HG02623 (cell line): ENCODE results near the gene QKI.
"Not testable (repeated sequence)": the region's sequence is repeated elsewhere in the genome, so short reads cannot be mapped to it uniquely, and the experiment has no call there.

Experiments used
- ATAC-seq: cut with Tn5 transposase; IDR thresholded peaks from one replicate; pipeline ENCODE4 v1.9.1; 2021; ENCODE audit warnings: moderate library complexity; ENCODE audit not compliant: unreplicated experiment

The QKI gene

DNA sequence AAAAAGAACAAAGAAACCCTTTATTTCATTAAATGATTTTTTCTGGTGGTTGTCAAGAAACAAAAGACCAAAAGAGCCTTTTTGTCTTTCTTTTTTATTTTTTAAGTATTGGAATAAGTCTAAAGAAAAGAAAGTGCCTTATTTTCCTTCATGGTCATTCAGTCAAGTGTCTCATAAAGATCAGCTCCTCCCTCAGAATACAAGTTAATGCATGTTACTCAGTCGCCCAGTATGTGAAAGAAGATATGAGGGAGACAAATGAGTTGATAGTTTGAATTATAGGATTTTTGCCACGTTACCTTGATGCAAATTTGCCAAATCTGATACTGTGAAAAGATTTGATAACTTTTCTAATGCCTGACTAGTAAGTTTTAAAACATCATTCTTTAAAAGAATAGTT lies 157.2 kb downstream of the QKI start:
- ATAC-seq, result no peak

DNA sequence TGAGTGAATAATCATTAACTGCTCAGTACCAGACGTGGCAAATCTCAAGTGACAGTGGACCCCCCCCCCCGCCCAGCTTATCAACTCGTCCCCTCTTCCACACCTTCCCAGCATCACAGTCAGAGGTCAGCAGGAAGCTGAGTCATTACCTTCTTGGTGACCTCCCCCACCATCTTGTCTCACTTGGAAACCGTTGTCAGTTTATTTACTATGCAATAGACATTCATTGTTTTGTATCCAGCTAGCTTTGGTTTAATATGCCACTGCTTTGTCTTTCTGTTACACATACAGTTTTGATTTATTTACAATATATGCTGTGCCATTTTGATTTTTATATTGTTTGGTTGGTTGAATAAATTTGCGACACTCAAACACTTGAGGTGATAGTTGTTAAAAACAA lies 158.1 kb downstream of the QKI start:
- no peak for ATAC-seq

DNA sequence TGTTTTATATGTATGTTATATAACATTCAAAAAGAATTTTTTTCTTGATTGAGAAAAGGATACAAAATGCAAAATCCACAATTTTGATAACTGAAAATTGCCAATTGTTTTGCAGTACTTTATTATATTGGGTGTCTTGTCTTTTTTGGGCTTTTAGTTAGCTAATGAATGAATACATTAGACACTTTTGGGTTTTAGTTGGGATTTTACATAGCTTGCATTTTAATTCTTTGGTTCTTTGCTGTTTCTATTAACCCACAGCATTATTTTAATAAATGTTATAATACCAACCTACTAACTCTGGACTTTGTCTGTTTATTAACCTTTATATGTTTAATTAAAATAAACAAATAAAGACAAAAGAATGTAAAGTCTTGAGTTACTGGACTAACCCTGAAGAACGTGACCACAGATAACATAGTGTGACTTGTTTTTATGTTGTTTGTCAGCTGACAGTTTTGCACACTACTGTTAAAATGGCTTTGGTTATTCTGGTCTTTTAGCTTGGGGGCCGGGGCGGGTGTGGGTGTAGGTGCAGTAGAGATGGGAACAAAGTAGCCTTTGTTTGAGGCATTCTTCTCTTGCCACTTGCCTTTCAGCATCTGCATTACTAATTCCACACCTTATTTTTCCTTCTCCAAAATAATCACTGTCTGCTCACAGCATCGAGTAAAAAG lies 159.1 kb downstream of the QKI start:
- ATAC-seq, result no peak

DNA sequence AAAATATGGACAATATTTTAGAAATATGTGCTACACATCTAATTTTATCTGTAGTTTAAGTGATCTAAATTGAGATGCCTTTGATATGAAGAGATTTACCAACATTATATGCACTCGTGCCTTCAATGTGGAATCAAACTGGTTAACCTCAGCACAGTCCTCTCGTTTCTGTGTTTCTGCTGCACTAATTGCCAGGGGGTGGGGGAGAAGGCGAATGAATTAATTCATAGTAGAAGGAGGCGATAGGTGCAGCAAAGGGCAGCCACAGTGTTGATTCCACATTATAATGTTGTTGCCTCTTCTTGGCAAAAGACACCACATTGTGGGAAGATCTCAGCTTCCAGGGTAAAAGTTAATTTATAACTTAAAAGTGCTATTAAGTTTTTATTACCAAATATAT lies 161.6 kb downstream of the QKI start:
- no peak for ATAC-seq

DNA sequence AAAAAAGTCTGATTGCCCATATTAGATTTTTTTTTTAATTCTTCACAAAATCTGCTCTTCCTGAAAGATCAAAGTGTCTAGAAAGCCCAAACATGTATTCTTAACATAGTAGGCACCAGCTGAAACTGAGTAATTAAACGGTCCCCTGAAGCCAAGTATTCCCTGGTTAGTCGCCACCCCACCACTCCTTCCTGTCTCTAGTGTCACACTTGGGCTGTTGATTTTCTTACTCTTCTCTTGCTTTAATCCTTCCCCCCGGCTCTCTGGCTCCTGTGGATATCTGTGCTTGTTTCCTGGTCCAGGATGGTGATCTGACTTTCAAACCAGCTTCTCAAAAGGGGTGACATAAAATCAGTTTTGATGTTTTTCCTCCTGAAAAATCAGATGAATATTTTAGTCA lies 162.9 kb downstream of the QKI start:
- ATAC-seq, result no peak

DNA sequence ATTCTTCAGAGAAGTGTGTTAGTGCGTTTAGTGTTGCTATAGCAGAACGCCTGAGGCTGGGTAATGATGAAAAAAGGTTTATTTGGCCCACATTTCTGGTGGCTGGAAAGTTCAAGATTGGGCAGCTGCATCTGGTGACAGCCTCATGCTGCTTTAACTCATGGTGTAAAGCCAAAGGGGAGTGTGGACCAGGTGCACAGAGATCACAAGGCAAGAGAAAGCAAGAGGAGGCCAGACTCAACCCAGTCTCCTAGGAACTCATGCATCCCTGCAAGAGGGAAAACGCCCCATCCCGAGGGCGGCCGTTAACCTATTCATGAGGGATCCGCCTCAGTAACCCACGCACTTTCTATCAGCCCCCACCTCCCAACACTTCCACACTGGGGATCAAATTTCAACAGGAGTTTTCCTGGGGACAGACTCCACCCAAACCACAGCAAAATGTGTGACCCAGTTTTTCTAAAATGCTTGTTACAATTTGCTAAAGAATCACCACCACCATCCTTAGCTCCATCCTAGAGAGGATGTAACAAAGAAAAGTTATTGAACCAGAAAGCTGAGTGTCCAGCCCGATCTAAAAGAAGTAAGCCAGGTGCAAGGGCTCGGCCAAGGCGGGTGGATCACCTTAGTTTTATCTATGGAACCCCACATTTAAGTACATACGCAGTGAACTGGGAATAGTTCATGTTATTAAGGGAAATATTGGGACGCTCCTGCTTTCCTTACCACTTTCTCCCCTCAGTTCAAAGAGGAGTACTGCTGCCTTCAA lies 164.8 kb downstream of the QKI start:
- no peak for ATAC-seq

DNA sequence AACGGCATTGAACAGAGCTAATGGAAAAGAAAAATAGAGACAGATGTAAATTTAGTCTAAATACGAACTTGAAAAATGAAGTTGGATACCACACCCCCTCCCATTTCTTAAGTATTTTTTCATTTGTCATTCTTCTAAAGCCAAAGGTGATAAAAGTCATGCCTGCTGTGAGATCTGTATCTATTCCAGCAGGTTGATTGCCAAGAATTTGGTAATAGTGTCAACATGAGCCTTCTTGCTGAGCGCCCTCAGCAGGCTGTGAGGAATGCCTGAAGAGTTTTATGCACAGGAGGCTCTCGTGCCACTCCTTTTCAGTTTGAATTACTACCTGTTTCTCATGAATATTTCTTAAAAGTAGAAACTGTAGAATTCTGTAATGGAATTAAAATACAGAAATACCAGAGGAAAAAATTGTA lies 165.4 kb downstream of the QKI start:
- no peak for ATAC-seq

DNA sequence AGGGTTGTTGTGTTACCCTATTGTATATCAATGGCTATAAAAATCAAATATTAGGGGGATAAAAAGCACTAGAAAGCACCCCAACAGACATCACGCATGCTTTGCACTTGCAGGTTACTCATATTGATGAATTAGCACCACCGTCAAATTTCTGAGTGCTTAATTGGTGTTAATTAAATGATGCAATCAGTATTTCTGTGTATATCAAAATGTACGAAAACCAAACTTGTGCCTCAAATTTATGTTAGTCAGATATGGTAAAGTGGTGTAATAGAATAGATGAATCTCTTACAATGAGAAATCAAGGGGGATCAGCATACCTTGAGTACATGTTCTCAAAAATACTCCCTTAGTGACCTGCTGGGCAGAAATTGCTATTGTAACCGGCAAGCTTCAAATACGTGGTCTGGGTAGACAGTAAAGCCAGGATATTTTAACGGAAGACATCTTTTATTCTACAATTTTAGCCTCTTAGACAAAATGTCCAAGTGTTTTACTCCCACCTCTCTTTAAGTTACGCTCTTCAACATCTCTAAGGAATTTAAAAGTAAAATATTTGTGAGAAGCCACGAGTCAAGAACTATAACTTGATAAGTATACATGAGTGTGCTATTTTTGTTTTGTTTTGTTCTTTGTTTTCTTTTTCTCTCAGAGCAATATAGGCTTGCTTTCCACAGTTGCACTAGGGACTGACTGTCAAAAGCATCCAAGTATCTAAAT lies 166.0 kb downstream of the QKI start:
- ATAC-seq, result no peak

DNA sequence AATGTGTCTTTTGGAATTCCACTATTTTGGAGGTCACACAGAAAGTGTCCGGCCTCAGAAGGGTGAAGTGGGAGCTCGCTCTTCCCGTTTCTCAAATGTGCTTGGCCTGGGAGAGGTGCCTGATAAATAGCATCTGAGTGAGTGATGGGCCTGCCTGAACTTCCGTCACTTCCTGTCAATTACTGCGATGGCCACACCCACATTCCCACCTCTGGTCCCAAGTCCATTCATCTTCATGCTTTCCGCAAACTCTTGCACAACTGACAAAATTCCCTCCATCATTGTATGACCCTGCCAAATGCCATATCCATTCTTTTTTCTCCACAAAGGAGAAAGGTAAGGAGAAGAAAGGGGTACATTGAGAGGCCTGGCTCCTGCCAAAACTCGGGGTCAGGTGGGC lies 169.0 kb downstream of the QKI start:
- ATAC-seq, result no peak

DNA sequence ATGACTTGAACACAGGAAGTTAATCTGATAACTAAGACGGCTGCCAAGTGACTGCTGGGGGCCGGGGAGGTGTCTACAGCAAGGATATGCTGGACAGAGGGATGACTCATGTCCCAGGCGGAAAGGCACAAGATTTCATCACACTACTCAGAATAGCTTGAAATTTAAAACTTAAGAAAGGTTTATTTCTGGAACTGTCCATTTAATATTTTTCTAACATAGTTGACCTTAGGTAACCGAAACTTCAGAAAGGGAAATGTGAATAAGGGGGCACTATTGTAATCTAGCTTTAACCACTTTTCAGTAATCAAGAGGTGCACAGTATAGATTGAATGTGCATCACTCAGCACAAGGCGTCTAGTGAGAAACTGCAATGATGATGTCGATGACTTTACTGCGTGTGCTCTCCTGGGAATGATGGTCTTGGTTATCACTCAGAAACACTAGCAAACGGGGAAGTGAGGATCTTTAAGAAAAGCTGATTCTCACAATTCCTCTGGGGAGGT lies 171.5 kb downstream of the QKI start:
- no peak for ATAC-seq

DNA sequence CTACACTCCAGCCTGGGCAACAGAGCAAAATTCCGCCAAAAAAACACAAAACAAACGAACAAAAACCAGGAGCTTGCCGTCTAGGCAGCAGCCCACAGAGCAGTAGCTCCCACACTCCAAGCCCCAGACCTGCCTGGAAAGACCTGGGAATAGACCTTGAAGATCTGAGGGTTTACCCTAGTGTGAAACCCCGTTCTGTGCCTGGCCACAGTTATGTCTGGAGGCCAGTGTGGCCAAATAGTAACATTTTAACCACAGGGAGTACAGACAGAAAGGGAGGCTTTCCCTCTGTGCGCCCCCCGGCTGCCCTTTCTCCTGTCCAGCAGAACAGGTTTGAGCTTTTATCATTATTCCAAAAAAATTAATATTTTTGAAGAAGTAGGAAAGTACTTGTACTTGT lies 172.4 kb downstream of the QKI start:
- ATAC-seq, result no peak

DNA sequence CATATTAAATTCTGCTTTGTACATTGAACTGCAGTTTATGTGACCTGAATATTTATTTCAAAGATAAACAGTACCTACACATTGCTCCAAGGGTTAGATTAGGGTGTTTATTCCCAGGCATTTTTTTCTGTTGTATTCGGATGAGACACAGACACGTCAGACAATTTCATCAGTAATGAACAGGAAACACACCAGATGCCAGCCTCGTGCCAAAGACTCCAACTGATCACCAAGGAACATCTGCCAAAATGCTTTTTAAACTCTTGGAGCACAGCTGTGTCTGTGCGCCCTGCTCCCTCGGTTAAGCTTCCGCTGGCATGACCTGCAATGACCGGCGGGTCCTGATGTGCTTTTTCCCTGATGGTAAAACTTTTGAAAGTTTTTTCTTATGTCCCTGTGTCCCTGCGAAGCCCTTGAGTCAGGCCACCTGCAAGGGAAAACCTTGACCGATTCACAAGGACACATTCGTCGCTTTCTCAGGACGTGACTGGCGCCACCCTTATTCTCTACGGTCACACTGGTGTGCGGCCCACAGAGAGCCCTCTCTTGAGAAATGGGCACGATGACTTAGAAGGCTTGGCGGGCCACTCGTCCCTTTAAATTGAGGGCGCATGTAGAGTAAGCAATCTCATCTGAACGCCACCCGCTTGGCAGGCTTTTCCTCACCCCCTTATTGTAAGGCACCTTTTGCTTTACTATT lies 173.9 kb downstream of the QKI start:
- no peak for ATAC-seq

DNA sequence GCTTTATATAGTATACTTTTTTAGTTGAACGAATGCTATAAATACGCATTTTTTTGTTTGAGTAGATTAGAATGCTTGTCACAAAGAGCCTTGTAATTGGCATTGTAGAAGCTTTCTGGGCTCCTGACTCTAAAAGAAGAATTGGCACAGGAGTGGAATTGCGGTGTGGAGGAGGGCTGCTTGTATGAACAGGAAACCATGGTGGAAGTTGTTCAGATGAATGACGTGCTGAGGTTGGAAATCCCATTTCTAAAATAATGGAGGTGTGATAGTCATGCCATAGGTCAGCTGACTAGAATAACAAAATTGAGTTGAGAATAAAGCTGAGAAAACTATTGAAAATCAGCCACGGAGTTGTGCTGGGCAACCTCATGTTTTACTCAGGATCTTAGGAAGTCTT lies 174.9 kb downstream of the QKI start:
- no peak for ATAC-seq

DNA sequence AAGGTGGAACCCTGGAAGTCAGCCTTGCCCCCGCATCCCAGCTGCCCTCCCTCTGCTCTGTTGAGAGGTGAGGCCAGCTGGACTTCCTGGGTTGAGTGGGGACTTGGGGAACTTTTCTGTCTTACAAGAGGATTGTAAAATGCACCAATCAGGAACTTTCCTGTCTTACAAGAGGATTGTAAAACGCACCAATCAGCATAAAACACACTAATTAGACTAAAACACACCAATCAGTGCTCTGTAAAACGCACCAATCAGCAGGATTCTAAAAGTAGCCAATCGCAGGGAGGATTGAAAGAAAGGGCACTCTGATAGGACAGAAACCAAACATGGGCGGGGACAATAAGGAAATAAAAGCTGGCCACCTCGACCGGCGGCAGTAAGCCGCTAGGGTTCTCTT lies 175.6 kb downstream of the QKI start:
- not testable (repeated sequence) for ATAC-seq

DNA sequence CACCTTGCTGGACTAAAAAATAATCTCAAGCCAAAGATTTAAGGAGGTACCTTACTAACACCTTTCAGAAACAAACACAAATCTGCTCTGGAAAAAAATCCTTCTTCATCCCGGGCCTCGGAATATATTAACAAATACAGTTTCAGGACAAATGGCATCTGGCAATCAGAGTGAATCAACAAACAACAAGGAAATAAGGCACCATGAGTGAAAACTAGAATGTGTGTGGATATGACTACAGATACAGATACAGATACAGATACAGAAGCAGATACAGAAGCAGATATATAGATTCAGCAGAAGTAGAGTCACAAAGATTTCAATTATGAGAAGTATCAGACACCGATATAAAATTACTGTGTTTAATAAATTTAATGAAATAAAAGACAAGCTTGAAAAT lies 178.4 kb downstream of the QKI start:
- ATAC-seq, result no peak

DNA sequence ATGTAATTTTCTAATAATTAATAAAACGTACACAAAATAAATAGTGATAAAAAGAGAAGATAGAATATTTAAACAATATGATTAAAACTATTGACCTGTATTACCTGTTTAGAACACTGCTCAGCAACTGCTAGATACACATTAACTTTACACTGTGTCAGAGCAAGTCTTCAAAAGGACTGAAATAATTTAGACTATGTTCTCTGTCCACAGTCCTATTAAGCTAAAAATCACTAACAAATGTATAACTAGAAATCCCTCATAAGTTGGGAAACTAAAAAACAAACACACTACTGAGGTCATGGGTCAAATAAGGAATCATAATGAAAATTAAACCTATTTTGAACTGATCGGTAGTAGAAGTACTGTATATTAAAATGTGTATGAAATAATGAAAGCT lies 181.7 kb downstream of the QKI start:
- no peak for ATAC-seq

DNA sequence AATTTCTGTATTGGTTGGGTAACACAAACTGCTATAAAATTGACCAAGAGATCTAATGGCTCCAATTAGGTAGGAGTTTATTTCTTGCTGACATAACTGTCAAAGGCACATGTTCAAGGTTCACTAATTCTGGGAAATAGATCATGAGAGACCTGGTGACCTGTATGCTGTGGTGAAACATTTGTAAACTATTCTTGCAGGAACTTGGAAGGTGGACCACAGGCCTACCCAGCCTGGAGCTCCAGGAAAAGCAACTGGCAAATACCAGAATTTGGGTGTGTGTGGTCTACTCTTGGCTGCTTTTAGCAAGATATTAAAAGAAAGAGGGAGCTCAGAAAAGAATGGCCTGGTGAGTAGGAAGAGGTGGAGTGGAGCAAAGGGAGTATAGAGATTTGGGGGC lies 184.6 kb downstream of the QKI start:
- no peak for ATAC-seq

DNA sequence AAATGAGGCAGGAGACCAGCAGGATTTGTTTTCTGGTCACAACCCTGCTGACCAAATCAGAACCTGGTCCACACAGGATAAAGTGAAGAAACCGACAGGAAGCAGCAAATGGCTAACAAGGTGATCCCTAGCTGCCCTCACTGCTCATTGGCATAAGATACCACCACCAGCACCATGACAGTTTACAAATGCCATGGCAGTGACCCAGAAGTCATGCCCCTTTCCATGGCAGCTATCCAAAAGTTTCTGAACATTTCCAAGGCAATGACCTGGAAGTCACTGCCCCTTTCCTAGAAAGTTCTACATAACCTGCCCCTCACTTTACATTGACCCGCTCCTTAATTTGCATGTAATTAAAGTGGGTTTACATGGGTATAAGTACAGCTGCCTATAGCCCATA lies 185.2 kb downstream of the QKI start:
- no peak for ATAC-seq

DNA sequence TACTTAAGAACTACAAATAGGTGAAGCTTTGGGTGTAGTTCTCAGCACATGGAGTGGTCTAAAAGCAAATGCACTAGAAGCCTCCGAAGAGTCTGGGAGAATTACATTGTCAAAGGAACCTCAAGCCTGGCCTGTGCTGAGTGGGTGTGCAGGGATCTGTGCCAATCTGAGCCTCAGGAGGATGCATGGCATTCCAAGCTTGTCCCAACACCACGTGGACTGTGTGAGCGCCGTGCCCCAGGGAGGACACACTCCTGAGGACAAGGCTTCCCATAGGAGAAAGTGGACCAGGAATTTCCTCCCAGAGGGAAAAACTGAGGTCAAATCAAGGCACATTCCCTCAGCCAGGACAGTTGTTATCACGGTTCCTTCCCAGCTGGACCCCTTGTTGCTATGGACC lies 185.8 kb downstream of the QKI start:
- ATAC-seq, result no peak

DNA sequence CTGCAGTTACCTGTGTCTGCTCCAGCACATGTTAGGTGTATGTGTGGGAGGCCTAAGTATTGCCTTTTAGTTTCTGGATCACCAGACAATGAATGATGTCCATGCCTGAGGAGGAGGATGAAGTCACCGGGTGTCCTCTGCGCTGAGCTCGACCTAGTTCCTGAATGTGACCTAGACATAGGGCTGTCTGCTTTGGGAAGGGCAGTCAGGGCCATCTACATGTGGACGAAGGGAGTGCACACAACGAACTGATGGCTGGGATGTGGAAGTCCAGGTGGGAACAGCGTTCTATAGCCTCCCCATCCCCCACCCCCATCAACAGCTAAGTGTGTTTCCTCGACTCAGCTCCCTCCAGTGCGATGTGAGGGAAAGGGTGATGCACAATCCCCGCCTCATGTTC lies 186.3 kb downstream of the QKI start:
- no peak for ATAC-seq

DNA sequence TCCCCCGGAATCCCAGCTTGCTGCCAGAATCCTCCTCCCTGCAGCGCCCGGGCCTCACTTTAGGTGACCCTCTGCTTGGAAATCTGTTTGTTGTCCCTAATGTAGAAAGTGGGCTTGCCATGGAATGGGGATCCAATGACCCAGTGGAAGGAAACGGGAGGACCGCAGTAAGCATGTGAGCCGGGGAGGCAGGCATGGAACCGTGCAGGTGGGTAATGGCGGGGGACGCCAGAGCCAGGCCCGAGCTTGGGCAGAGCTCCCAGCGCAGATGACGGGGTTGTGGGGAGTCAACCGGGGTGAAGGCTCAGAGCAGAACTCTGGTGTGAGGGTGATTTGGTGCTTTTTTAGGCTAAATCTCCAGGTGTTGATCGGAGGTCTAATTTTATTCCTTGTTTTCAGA lies 188.3 kb downstream of the QKI start:
- ATAC-seq, result no peak
